Osteoblast (primary cell): Measurements from ENCODE around the gene ZNF441. TPM values are rescaled to one million over a fixed set of nuclear protein-coding genes. Genes with fewer than 3 reads are reported as not detected.

ENCODE experiments used
- DNase-seq: peaks from one replicate; pipeline ENCODE4 v3.0.0; 2011; ENCODE audit warnings: low spot score, mixed read lengths; ENCODE audit not compliant: insufficient read length; ENCODE audit errors: missing footprints
- H2AFZ ChIP-seq: 2 replicates; pipeline ENCODE4 v1.6.0; 2011; ENCODE audit warnings: mild to moderate bottlenecking, low read length
- H3K27ac ChIP-seq: 2 replicates; pipeline ENCODE4 v1.5.1; 2011; ENCODE audit warnings: mild to moderate bottlenecking, low read depth, low read length, moderate library complexity
- H3K27me3 ChIP-seq: 2 replicates; pipeline ENCODE4 v1.6.0; 2012; ENCODE audit warnings: mild to moderate bottlenecking, control low read depth, inconsistent platforms, low read length, moderate library complexity; ENCODE audit not compliant: insufficient read depth
- H3K36me3 ChIP-seq: 2 replicates; pipeline ENCODE4 v1.5.1; 2011; ENCODE audit warnings: mild to moderate bottlenecking, low read length, control low read depth, moderate library complexity; ENCODE audit not compliant: insufficient read depth
- H3K4me1 ChIP-seq: 2 replicates; pipeline ENCODE4 v1.5.1; 2011; ENCODE audit warnings: mild to moderate bottlenecking, low read length, control low read depth, moderate library complexity; ENCODE audit not compliant: insufficient read depth
- H3K4me2 ChIP-seq: 2 replicates; pipeline ENCODE4 v1.6.0; 2011; ENCODE audit warnings: mild to moderate bottlenecking, low read length; ENCODE audit not compliant: insufficient read depth
- H3K4me3 ChIP-seq: fragments of 200-600 bp; sonication (generic); 3 replicates; pipeline ENCODE4 v1.5.1; 2012; ENCODE audit warnings: mild to moderate bottlenecking, low read length, inconsistent platforms; ENCODE audit not compliant: insufficient read depth
- H3K79me2 ChIP-seq: 2 replicates; pipeline ENCODE4 v1.6.0; 2012; ENCODE audit warnings: mild to moderate bottlenecking, low read length, control low read depth, inconsistent platforms; ENCODE audit not compliant: insufficient read depth
- H3K9me3 ChIP-seq: 2 replicates; pipeline ENCODE4 v1.5.1; 2011; ENCODE audit warnings: low read depth, low read length, control low read depth
- H4K20me1 ChIP-seq: 2 replicates; pipeline ENCODE4 v1.6.0; 2012; ENCODE audit warnings: mild to moderate bottlenecking, low read length, control low read depth; ENCODE audit not compliant: insufficient read depth
- CTCF ChIP-seq: IDR thresholded peaks from 2 replicates; pipeline ENCODE4 v1.5.1; 2011; ENCODE audit warnings: mild to moderate bottlenecking, low read depth, low read length, moderate library complexity; ENCODE audit errors: extremely low read depth
- total RNA-seq: library from RNA; depleted of rRNA; stranded (reverse); fragments of >200 nt; gene quantifications from 2 replicates; pipeline ENCODE4 v1.2.3, GENCODE V29; 2012

The ZNF441 gene
- total RNA-seq, 1 donor, result 11.6 TPM

GRCh38 chr19:11754663-11755062, 12.1 kb upstream of the ZNF441 start:
- no peak for TF ChIP-seq CTCF
- H2AFZ ChIP-seq, result no peak overlapping the region
- H3K36me3 ChIP-seq, result no peaks in the 10 kb centered on the region
- no peak overlapping the region for H3K27ac ChIP-seq
- no peak overlapping the region for H3K4me2 ChIP-seq
- H3K27me3 ChIP-seq, result no peaks in the 10 kb centered on the region
- H3K79me2 ChIP-seq, result no peaks in the 10 kb centered on the region
- peaks cover 21% of the 10 kb centered on the region for H3K9me3 ChIP-seq
- no peak overlapping the region for H3K4me3 ChIP-seq
- no peaks in the 10 kb centered on the region for H3K4me1 ChIP-seq
- DNase-seq, result no peak
- H4K20me1 ChIP-seq, result no peaks in the 10 kb centered on the region

- H3K4me2 ChIP-seq, result no peak overlapping the region
- peaks cover 21% of the 10 kb centered on the region for H3K9me3 ChIP-seq
- no peaks in the 10 kb centered on the region for H4K20me1 ChIP-seq
- no peak overlapping the region for H3K4me3 ChIP-seq
- no peaks in the 10 kb centered on the region for H3K27me3 ChIP-seq
- no peak overlapping the region for H2AFZ ChIP-seq
- H3K4me1 ChIP-seq, result no peaks in the 10 kb centered on the region
- no peak for DNase-seq
- no peak overlapping the region for H3K27ac ChIP-seq
- no peaks in the 10 kb centered on the region for H3K36me3 ChIP-seq
- no peak for TF ChIP-seq CTCF
- no peaks in the 10 kb centered on the region for H3K79me2 ChIP-seq
These were observed 9.8 kb upstream of the ZNF441 start for GRCh38 chr19:11756965-11757364.

- no peaks in the 10 kb centered on the region for H4K20me1 ChIP-seq
- H3K27ac ChIP-seq, result no peak overlapping the region
- TF ChIP-seq CTCF, result no peak
These were observed 7.0 kb upstream of the ZNF441 start for GRCh38 chr19:11759805-11760204.

GRCh38 chr19:11763117-11763516, 3.7 kb upstream of the ZNF441 start:
- H3K27ac ChIP-seq, result no peak overlapping the region
- H3K36me3 ChIP-seq, result no peaks in the 10 kb centered on the region
- no peak for TF ChIP-seq CTCF

More at GRCh38 chr19:11759805-11760204, 7.0 kb upstream of the ZNF441 start:
- no peak overlapping the region for H3K4me3 ChIP-seq
- peaks cover 16% of the 10 kb centered on the region for H3K9me3 ChIP-seq
- no peaks in the 10 kb centered on the region for H3K36me3 ChIP-seq
- no peak for DNase-seq
- H2AFZ ChIP-seq, result no peak overlapping the region
- no peak overlapping the region for H3K4me2 ChIP-seq
- no peaks in the 10 kb centered on the region for H3K4me1 ChIP-seq
- no peaks in the 10 kb centered on the region for H3K79me2 ChIP-seq
- H3K27me3 ChIP-seq, result no peaks in the 10 kb centered on the region

More at GRCh38 chr19:11763117-11763516, 3.7 kb upstream of the ZNF441 start:
- Histone ChIP-seq H3K79me2 (peaks cover 10% of the 10 kb centered on the region), H3K9me3 (no peaks in the 10 kb centered on the region), H3K4me3 (no peak overlapping the region), H3K27me3 (no peaks in the 10 kb centered on the region), H4K20me1 (no peaks in the 10 kb centered on the region), H3K4me2 (no peak overlapping the region), H2AFZ (no peak overlapping the region), H3K4me1 (peaks cover 7% of the 10 kb centered on the region)
- no peak for DNase-seq
